Hepatocyte (in vitro differentiated cells): ENCODE data around the gene CAPN13. TPM values are rescaled to one million over a fixed set of nuclear protein-coding genes. Genes with fewer than 3 reads are reported as not detected.
A peak's percentile ranks its signal among the peaks of the same experiment; 100 is the strongest.

Experiments
- DNase-seq: peaks from one replicate; pipeline ENCODE4 v3.0.0-alpha.2; 2016; ENCODE audit warnings: low spot score
- H2AFZ ChIP-seq: fragments of 200-600 bp; sonication (generic); 2 replicates; pipeline ENCODE4 v1.6.0; 2016; ENCODE audit warnings: antibody characterized with exemption, mild to moderate bottlenecking
- H3K27ac ChIP-seq: fragments of 200-600 bp; sonication (generic); 2 replicates; pipeline ENCODE4 v1.5.1; 2016; ENCODE audit warnings: mild to moderate bottlenecking
- H3K27me3 ChIP-seq: fragments of 200-600 bp; sonication (generic); 2 replicates; pipeline ENCODE4 v1.6.1; 2016
- H3K36me3 ChIP-seq: fragments of 200-600 bp; sonication (generic); replicated peaks from 2 replicates; pipeline ENCODE4 v1.5.1; 2016; ENCODE audit warnings: low read depth; ENCODE audit not compliant: insufficient read depth
- H3K4me1 ChIP-seq: fragments of 200-600 bp; sonication (generic); 2 replicates; pipeline ENCODE4 v1.5.1; 2016; ENCODE audit warnings: mild to moderate bottlenecking, moderate library complexity; ENCODE audit not compliant: insufficient read depth
- H3K4me2 ChIP-seq: fragments of 200-600 bp; sonication (generic); 2 replicates; pipeline ENCODE4 v1.6.0; 2016
- H3K4me3 ChIP-seq: fragments of 200-600 bp; sonication (generic); 2 replicates; pipeline ENCODE4 v1.5.1; 2016; ENCODE audit warnings: mild to moderate bottlenecking
- H3K79me2 ChIP-seq: fragments of 200-600 bp; sonication (generic); 2 replicates; pipeline ENCODE4 v1.6.0; 2017; ENCODE audit warnings: mild to moderate bottlenecking
- H3K9me2 ChIP-seq: fragments of 200-600 bp; sonication (generic); replicated peaks from 2 replicates; pipeline ENCODE4 v1.6.0; 2017; ENCODE audit warnings: mild to moderate bottlenecking; ENCODE audit not compliant: insufficient read depth
- H3K9me3 ChIP-seq: fragments of 200-600 bp; sonication (generic); 2 replicates; pipeline ENCODE4 v1.5.1; 2016; ENCODE audit warnings: low read depth, mild to moderate bottlenecking
- H4K20me1 ChIP-seq: fragments of 200-600 bp; sonication (generic); 2 replicates; pipeline ENCODE4 v1.6.0; 2016; ENCODE audit warnings: mild to moderate bottlenecking; ENCODE audit not compliant: insufficient read depth, poor library complexity, severe bottlenecking
- EZH2 ChIP-seq: fragments of 200-600 bp; sonication (generic); IDR thresholded peaks from 2 replicates; pipeline ENCODE4 v1.6.1; 2016; ENCODE audit warnings: antibody characterized with exemption, mild to moderate bottlenecking, borderline replicate concordance
- EZH2phosphoT487 ChIP-seq: fragments of 200-600 bp; sonication (generic); IDR thresholded peaks from one replicate; pipeline ENCODE4 v1.6.1; 2018; ENCODE audit warnings: antibody characterized with exemption, mild to moderate bottlenecking, low read depth, moderate library complexity; ENCODE audit not compliant: unreplicated experiment, severe bottlenecking
- WGBS: methylation state at CpG from one replicate; pipeline ENCODE4 v1.1.6; 2016; ENCODE audit warnings: low lambda C conversion rate; ENCODE audit errors: missing lambda C conversion rate; 5-methylcytosine and 5-hydroxymethylcytosine counted together
- polyA plus RNA-seq: library from polyadenylated mRNA; unstranded; fragments of >200 nt; fragmentation: Nextera tagmentation; extraction: Ambion mirVana; gene quantifications from 2 replicates; pipeline ENCODE4 v1.2.1, GENCODE V29; 2016
- total RNA-seq: library from RNA; depleted of rRNA; stranded (reverse); fragments of >200 nt; gene quantifications from 2 replicates; pipeline ENCODE4 v1.2.3, GENCODE V29; 2014
- TF ChIP-seq, protein P1 (sequence below): fragments of 200-600 bp; sonication (generic); IDR thresholded peaks from 2 replicates; pipeline ENCODE4 v1.5.1; 2016; ENCODE audit warnings: antibody characterized with exemption, mild to moderate bottlenecking; ENCODE audit not compliant: poor library complexity

Gene CAPN13, protein sequence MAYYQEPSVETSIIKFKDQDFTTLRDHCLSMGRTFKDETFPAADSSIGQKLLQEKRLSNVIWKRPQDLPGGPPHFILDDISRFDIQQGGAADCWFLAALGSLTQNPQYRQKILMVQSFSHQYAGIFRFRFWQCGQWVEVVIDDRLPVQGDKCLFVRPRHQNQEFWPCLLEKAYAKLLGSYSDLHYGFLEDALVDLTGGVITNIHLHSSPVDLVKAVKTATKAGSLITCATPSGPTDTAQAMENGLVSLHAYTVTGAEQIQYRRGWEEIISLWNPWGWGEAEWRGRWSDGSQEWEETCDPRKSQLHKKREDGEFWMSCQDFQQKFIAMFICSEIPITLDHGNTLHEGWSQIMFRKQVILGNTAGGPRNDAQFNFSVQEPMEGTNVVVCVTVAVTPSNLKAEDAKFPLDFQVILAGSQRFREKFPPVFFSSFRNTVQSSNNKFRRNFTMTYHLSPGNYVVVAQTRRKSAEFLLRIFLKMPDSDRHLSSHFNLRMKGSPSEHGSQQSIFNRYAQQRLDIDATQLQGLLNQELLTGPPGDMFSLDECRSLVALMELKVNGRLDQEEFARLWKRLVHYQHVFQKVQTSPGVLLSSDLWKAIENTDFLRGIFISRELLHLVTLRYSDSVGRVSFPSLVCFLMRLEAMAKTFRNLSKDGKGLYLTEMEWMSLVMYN
- 5.8 and 6.0 TPM in 2 replicates for total RNA-seq
- 5.9 and 7.3 TPM in 2 replicates for polyA plus RNA-seq

- Histone ChIP-seq H3K27ac (peak within 1 kb of the TSS; percentile 75), H4K20me1 (no peaks in the 10 kb centered on the region), H3K36me3 (no peaks in the 10 kb centered on the region), H3K4me3 (no peak within 1 kb of the TSS), H3K9me2 (no peaks in the 10 kb centered on the region), H3K4me2 (peak within 1 kb of the TSS; percentile 46), H2AFZ (peak within 1 kb of the TSS; percentile 13), H3K9me3 (no peaks in the 10 kb centered on the region), H3K4me1 (peaks cover 5% of the 10 kb centered on the region), H3K27me3 (no peaks in the 10 kb centered on the region), H3K79me2 (peaks cover 3% of the 10 kb centered on the region)
- TF ChIP-seq, protein P1, sequence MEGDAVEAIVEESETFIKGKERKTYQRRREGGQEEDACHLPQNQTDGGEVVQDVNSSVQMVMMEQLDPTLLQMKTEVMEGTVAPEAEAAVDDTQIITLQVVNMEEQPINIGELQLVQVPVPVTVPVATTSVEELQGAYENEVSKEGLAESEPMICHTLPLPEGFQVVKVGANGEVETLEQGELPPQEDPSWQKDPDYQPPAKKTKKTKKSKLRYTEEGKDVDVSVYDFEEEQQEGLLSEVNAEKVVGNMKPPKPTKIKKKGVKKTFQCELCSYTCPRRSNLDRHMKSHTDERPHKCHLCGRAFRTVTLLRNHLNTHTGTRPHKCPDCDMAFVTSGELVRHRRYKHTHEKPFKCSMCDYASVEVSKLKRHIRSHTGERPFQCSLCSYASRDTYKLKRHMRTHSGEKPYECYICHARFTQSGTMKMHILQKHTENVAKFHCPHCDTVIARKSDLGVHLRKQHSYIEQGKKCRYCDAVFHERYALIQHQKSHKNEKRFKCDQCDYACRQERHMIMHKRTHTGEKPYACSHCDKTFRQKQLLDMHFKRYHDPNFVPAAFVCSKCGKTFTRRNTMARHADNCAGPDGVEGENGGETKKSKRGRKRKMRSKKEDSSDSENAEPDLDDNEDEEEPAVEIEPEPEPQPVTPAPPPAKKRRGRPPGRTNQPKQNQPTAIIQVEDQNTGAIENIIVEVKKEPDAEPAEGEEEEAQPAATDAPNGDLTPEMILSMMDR: peak; percentile 27
- TF ChIP-seq EZH2 (no peak), EZH2phosphoT487 (no peak)
- WGBS: 39% methylated on average over 6 of the region's 6 CpGs
- peak; percentile 85 for DNase-seq
These were observed at the start of gene CAPN13 for GRCh38 chr2:30807249-30807648. Gene CAPN13, minus strand, starts transcription at chr2:30807446. Its CDS starts 20,121 bp downstream, at chr2:30787325.

GRCh38 chr2:30847841-30848240 is 40.6 kb upstream of the CAPN13 start:
- H3K36me3 ChIP-seq: no peaks in the 10 kb centered on the region
- no peaks in the 10 kb centered on the region for H3K9me2 ChIP-seq
- no peaks in the 10 kb centered on the region for H3K27me3 ChIP-seq
- H3K79me2 ChIP-seq: no peaks in the 10 kb centered on the region
- TF ChIP-seq, protein P1: no peak
- TF ChIP-seq EZH2 (no peak), EZH2phosphoT487 (no peak)
- DNase-seq: no peak
- no peaks in the 10 kb centered on the region for H4K20me1 ChIP-seq
- H3K4me2 ChIP-seq: no peak overlapping the region
- H3K4me1 ChIP-seq: no peaks in the 10 kb centered on the region
- H3K9me3 ChIP-seq: no peaks in the 10 kb centered on the region
- no peak overlapping the region for H2AFZ ChIP-seq
- no peak overlapping the region for H3K4me3 ChIP-seq
- no peak overlapping the region for H3K27ac ChIP-seq

GRCh38 chr2:30847329-30847728 is 40.1 kb upstream of the CAPN13 start:
- 86% methylated on average over 1 of the region's 1 CpG for WGBS
- no peak for DNase-seq
- H3K79me2 ChIP-seq: no peaks in the 10 kb centered on the region
- no peaks in the 10 kb centered on the region for H3K36me3 ChIP-seq
- no peaks in the 10 kb centered on the region for H3K9me3 ChIP-seq
- H3K9me2 ChIP-seq: no peaks in the 10 kb centered on the region
- TF ChIP-seq EZH2phosphoT487 (no peak), EZH2 (no peak)
- TF ChIP-seq, protein P1: no peak
- no peak overlapping the region for H3K4me3 ChIP-seq
- no peak overlapping the region for H2AFZ ChIP-seq
- no peaks in the 10 kb centered on the region for H3K4me1 ChIP-seq
- no peak overlapping the region for H3K27ac ChIP-seq
- H3K4me2 ChIP-seq: no peak overlapping the region
- H4K20me1 ChIP-seq: no peaks in the 10 kb centered on the region
- no peaks in the 10 kb centered on the region for H3K27me3 ChIP-seq
